Smooth muscle cell (in vitro differentiated cells): ENCODE measurements around the gene CENPU. TPM values are rescaled to one million over a fixed set of nuclear protein-coding genes. Genes with fewer than 3 reads are reported as not detected.

Experiments
- DNase-seq: peaks from one replicate; lab custom pipeline; 2025; ENCODE audit not compliant: unreplicated experiment; lab: John Stamatoyannopoulos, UW
- H2AFZ ChIP-seq: fragments of 200-600 bp; sonication (generic); 2 replicates; pipeline ENCODE4 v1.6.0; 2016; ENCODE audit warnings: antibody characterized with exemption, low read depth, mild to moderate bottlenecking
- H3F3A ChIP-seq: fragments of 200-600 bp; sonication (generic); 2 replicates; pipeline ENCODE4 v1.6.0; 2017; ENCODE audit warnings: antibody characterized with exemption, low read depth
- H3K27ac ChIP-seq: fragments of 200-600 bp; sonication (generic); 2 replicates; pipeline ENCODE4 v1.5.1; 2016; ENCODE audit warnings: low read depth, mild to moderate bottlenecking
- H3K27me3 ChIP-seq: fragments of 200-600 bp; sonication (generic); 2 replicates; pipeline ENCODE4 v1.6.1; 2016; ENCODE audit warnings: low read depth, mild to moderate bottlenecking
- H3K36me3 ChIP-seq: fragments of 200-600 bp; sonication (generic); 2 replicates; pipeline ENCODE4 v1.5.1; 2016; ENCODE audit warnings: low read depth
- H3K4me1 ChIP-seq: fragments of 200-600 bp; sonication (generic); 2 replicates; pipeline ENCODE4 v1.5.1; 2016; ENCODE audit warnings: low read depth
- H3K4me2 ChIP-seq: fragments of 200-600 bp; sonication (generic); 2 replicates; pipeline ENCODE4 v1.6.0; 2016; ENCODE audit warnings: mild to moderate bottlenecking
- H3K4me3 ChIP-seq: fragments of 200-600 bp; sonication (generic); 2 replicates; pipeline ENCODE4 v1.5.1; 2016; ENCODE audit warnings: mild to moderate bottlenecking
- H3K79me2 ChIP-seq: fragments of 200-600 bp; sonication (generic); 2 replicates; pipeline ENCODE4 v1.6.0; 2016; ENCODE audit warnings: low read depth, mild to moderate bottlenecking
- H3K9ac ChIP-seq: fragments of 200-600 bp; sonication (generic); 2 replicates; pipeline ENCODE4 v1.6.0; 2016; ENCODE audit warnings: low read depth
- H3K9me3 ChIP-seq: fragments of 200-600 bp; sonication (generic); replicated peaks from 2 replicates; pipeline ENCODE4 v1.5.1; 2016; ENCODE audit warnings: low read depth
- H4K20me1 ChIP-seq: fragments of 200-600 bp; sonication (generic); 2 replicates; pipeline ENCODE4 v1.6.0; 2016; ENCODE audit warnings: low read depth
- CTCF ChIP-seq: fragments of 200-600 bp; sonication (generic); IDR thresholded peaks from 2 replicates; pipeline ENCODE4 v1.5.1; 2017; ENCODE audit warnings: borderline replicate concordance, mild to moderate bottlenecking, antibody characterized with exemption; ENCODE audit not compliant: insufficient read depth, poor library complexity, severe bottlenecking
- WGBS: methylation state at CpG from one replicate; pipeline ENCODE4 v1.1.7; 2016; ENCODE audit warnings: low lambda C conversion rate; 5-methylcytosine and 5-hydroxymethylcytosine counted together
- polyA plus RNA-seq: library from polyadenylated mRNA; unstranded; fragments of >200 nt; fragmentation: Nextera tagmentation; extraction: Ambion mirVana; gene quantifications from 2 replicates; pipeline ENCODE4 v1.2.1, GENCODE V29; 2016
- total RNA-seq: library from RNA; depleted of rRNA; stranded (reverse); fragments of >200 nt; gene quantifications from 2 replicates; pipeline ENCODE4 v1.2.3, GENCODE V29; 2014

Gene CENPU
- total and polyA plus RNA-seq, 2 experiments from 2014 or later = 12.2 to 18.4 TPM

GRCh38 chr4:184668096-184668495 is 65.8 kb downstream of the CENPU start:
- no peak overlapping the region for H2AFZ ChIP-seq
- no peak overlapping the region for H3K4me2 ChIP-seq
- no peaks in the 10 kb centered on the region for H3K9me3 ChIP-seq
- H3K4me3 ChIP-seq = no peak overlapping the region
- H3K79me2 ChIP-seq = no peaks in the 10 kb centered on the region
- H3K27ac ChIP-seq = no peak overlapping the region
- TF ChIP-seq CTCF = no peak
- no peaks in the 10 kb centered on the region for H3K36me3 ChIP-seq
- no peaks in the 10 kb centered on the region for H3F3A ChIP-seq
- no peak for DNase-seq
- H4K20me1 ChIP-seq = no peaks in the 10 kb centered on the region
- H3K4me1 ChIP-seq = no peaks in the 10 kb centered on the region
- H3K27me3 ChIP-seq = no peaks in the 10 kb centered on the region
- H3K9ac ChIP-seq = no peak overlapping the region
- WGBS = 90% methylated on average over 9 of the region's 9 CpGs

- Histone ChIP-seq H3K4me2 (no peak overlapping the region), H3F3A (no peaks in the 10 kb centered on the region), H3K9ac (no peak overlapping the region), H3K36me3 (no peaks in the 10 kb centered on the region), H3K4me3 (no peak overlapping the region), H4K20me1 (no peaks in the 10 kb centered on the region), H3K79me2 (no peaks in the 10 kb centered on the region), H3K27ac (no peak overlapping the region), H3K4me1 (no peaks in the 10 kb centered on the region), H3K9me3 (no peaks in the 10 kb centered on the region), H2AFZ (no peak overlapping the region), H3K27me3 (no peaks in the 10 kb centered on the region)
- TF ChIP-seq CTCF = no peak
- WGBS = 95% methylated on average over 6 of the region's 6 CpGs
- DNase-seq = no peak
Measured at GRCh38 chr4:184666670-184667069, 67.2 kb downstream of the CENPU start.

- Histone ChIP-seq H3K4me3 (no peak overlapping the region), H3K9me3 (no peaks in the 10 kb centered on the region), H2AFZ (no peak overlapping the region), H3K4me1 (no peaks in the 10 kb centered on the region), H4K20me1 (no peaks in the 10 kb centered on the region), H3F3A (no peaks in the 10 kb centered on the region), H3K9ac (no peak overlapping the region), H3K4me2 (no peak overlapping the region), H3K27me3 (no peaks in the 10 kb centered on the region), H3K27ac (no peak overlapping the region), H3K36me3 (no peaks in the 10 kb centered on the region), H3K79me2 (no peaks in the 10 kb centered on the region)
- DNase-seq = no peak
- no peak for TF ChIP-seq CTCF
- WGBS = 68% methylated on average over 6 of the region's 6 CpGs
Measured at GRCh38 chr4:184664445-184665210, 69.3 kb downstream of the CENPU start.

- Histone ChIP-seq H3K36me3 (no peaks in the 10 kb centered on the region), H3K4me3 (no peak overlapping the region), H3K4me1 (no peaks in the 10 kb centered on the region), H3F3A (no peaks in the 10 kb centered on the region), H3K79me2 (no peaks in the 10 kb centered on the region), H3K27ac (no peak overlapping the region), H2AFZ (no peak overlapping the region), H3K4me2 (no peak overlapping the region), H3K9ac (no peak overlapping the region), H3K27me3 (no peaks in the 10 kb centered on the region), H4K20me1 (no peaks in the 10 kb centered on the region), H3K9me3 (no peaks in the 10 kb centered on the region)
- no peak for TF ChIP-seq CTCF
- 92% methylated on average over 1 of the region's 1 CpG for WGBS
- DNase-seq = no peak
Measured at GRCh38 chr4:184662236-184662635, 71.7 kb downstream of the CENPU start.
